MM.1S (cell line): Measurements from ENCODE around the gene MST1R.

Source experiments
- EZH2 ChIP-seq: fragments of 300-600 bp; sonication (generic); optimal IDR thresholded peaks from 2 replicates; pipeline ENCODE3; 2017; ENCODE audit warnings: low read depth, mild to moderate bottlenecking, antibody characterized with exemption, low read length, mixed read lengths
- EZH2phosphoT487 ChIP-seq: fragments of 300-600 bp; sonication (generic); IDR thresholded peaks from 2 replicates; pipeline ENCODE4 v1.6.1; 2018; ENCODE audit warnings: antibody characterized with exemption, low read length
- TF ChIP-seq, protein P1 (sequence below): fragments of 300-600 bp; sonication (generic); IDR thresholded peaks from 2 replicates; pipeline ENCODE4 v1.5.1; 2016; ENCODE audit warnings: antibody characterized with exemption, low read length, mixed read lengths

DNA sequence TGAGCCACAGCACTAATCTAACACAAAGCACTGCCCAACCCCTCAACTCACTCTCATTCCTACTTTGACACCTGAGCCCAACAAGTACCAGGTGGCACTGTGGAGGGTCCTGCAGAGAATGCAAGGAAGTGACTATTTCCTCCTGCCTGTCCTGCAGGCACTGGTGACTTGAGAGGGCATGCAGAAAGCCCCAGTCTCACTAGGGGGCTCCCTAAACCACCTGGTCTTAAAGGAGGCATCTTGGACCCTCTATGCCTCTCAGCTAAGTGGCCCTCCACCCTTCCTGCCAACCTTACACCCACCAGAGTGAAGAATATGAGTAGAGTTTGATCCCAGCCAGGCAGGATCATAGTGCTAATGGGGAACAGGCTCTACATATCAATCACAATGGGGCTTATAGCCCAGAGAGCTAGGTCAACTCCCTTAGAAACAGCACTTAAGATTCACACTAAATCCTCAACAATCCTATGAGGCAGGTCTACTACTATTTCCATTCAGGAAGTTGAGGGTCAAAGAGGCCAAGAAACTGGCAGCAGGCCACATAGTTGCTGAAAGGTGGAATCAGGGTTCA lies 62.5 kb downstream of the MST1R start:
- TF ChIP-seq, protein P1, sequence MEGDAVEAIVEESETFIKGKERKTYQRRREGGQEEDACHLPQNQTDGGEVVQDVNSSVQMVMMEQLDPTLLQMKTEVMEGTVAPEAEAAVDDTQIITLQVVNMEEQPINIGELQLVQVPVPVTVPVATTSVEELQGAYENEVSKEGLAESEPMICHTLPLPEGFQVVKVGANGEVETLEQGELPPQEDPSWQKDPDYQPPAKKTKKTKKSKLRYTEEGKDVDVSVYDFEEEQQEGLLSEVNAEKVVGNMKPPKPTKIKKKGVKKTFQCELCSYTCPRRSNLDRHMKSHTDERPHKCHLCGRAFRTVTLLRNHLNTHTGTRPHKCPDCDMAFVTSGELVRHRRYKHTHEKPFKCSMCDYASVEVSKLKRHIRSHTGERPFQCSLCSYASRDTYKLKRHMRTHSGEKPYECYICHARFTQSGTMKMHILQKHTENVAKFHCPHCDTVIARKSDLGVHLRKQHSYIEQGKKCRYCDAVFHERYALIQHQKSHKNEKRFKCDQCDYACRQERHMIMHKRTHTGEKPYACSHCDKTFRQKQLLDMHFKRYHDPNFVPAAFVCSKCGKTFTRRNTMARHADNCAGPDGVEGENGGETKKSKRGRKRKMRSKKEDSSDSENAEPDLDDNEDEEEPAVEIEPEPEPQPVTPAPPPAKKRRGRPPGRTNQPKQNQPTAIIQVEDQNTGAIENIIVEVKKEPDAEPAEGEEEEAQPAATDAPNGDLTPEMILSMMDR: 0 out of 2 replicates have a peak, but pooled peaks have one; percentile 16
- TF ChIP-seq EZH2 (no peak), EZH2phosphoT487 (no peak)
